ENCODE measurements around the gene EPHB1.

The EPHB1 gene

DNA sequence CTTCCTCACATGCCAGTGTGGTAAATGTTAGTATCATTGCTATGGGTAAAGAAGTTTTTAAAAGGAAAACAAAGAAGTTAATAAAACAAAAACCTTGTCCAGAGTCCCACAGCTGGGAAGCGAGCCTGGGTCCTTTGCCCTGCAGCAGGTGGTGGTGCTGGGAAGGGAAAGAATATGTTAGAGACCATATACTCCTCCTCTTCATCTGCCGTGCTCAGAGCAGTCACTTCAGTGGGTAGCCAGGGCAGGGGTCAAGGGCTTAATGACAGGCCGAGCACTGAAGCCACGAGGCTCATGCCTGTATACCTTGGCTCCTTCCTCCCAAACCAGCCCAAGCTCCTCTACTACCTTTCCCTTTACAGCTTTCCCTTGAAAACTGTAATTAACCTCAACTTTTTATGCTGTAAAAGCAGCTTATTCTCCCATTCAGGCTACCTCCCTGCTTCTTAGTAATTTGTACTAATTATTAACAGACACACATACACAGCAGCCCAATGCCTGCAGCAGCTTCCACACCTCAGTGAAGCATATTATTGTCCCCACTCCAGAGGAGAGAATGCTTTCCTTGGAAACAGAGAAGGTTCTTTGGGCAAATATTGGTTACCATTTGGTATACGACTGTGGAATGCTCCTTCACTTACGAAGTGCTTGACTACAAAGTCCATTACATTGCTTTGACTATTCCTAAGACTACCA, 362.1 kb downstream of the EPHB1 start:
- Histone ChIP-seq H3K9me3 (ENCODE audit: severe bottlenecking) (no peaks in the 10 kb centered on the region), H3K36me3 (ENCODE audit: low read depth) (no peaks in the 10 kb centered on the region), H3K4me3 (ENCODE audit: severe bottlenecking) (no peak overlapping the region), H3K27me3 (ENCODE audit: insufficient read depth, poor library complexity, severe bottlenecking) (no peaks in the 10 kb centered on the region), H3K27ac (ENCODE audit: poor library complexity, severe bottlenecking) (no peak overlapping the region), H3K4me1 (ENCODE audit: insufficient read depth, poor library complexity, severe bottlenecking) (no peaks in the 10 kb centered on the region)
- DNase-seq (ENCODE audit: low spot score) (no peak), ATAC-seq (ENCODE audit: low read depth) (no peak)
- TF ChIP-seq, protein P1, sequence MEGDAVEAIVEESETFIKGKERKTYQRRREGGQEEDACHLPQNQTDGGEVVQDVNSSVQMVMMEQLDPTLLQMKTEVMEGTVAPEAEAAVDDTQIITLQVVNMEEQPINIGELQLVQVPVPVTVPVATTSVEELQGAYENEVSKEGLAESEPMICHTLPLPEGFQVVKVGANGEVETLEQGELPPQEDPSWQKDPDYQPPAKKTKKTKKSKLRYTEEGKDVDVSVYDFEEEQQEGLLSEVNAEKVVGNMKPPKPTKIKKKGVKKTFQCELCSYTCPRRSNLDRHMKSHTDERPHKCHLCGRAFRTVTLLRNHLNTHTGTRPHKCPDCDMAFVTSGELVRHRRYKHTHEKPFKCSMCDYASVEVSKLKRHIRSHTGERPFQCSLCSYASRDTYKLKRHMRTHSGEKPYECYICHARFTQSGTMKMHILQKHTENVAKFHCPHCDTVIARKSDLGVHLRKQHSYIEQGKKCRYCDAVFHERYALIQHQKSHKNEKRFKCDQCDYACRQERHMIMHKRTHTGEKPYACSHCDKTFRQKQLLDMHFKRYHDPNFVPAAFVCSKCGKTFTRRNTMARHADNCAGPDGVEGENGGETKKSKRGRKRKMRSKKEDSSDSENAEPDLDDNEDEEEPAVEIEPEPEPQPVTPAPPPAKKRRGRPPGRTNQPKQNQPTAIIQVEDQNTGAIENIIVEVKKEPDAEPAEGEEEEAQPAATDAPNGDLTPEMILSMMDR (IDR thresholded peaks at IDR 0.05; ENCODE audit: poor library complexity, severe bottlenecking) = no peak

DNA sequence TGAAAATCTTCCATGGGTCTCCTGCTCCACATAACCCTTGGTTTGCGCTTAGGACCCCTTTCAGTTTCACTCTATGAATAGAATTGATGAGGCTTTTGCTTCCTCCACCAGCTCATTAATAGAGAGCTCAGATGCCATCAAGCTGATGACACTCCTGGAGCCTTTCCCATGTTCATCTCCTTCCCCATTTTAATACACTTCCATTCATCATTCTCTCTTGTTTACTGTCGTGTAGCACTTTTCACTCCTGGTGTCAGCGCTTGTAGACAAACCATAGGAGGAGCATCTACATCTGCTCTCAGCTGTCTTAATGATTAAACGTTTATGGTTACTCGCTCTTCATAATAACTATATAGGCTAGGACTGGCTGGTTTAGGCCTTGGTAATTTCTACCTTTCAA, 363.5 kb downstream of the EPHB1 start:
- no peak overlapping the region for H3K27ac ChIP-seq (ENCODE audit: poor library complexity, severe bottlenecking)
- no peak for ATAC-seq (ENCODE audit: low read depth)
- DNase-seq (ENCODE audit: low spot score) = no peak
- H3K36me3 ChIP-seq (ENCODE audit: low read depth) = no peaks in the 10 kb centered on the region
- no peak overlapping the region for H3K4me3 ChIP-seq (ENCODE audit: severe bottlenecking)
- H3K9me3 ChIP-seq (ENCODE audit: severe bottlenecking) = no peaks in the 10 kb centered on the region
- TF ChIP-seq, protein P1 (IDR thresholded peaks at IDR 0.05; ENCODE audit: poor library complexity, severe bottlenecking) = no peak
- H3K27me3 ChIP-seq (ENCODE audit: insufficient read depth, poor library complexity, severe bottlenecking) = no peaks in the 10 kb centered on the region
- H3K4me1 ChIP-seq (ENCODE audit: insufficient read depth, poor library complexity, severe bottlenecking) = no peaks in the 10 kb centered on the region

DNA sequence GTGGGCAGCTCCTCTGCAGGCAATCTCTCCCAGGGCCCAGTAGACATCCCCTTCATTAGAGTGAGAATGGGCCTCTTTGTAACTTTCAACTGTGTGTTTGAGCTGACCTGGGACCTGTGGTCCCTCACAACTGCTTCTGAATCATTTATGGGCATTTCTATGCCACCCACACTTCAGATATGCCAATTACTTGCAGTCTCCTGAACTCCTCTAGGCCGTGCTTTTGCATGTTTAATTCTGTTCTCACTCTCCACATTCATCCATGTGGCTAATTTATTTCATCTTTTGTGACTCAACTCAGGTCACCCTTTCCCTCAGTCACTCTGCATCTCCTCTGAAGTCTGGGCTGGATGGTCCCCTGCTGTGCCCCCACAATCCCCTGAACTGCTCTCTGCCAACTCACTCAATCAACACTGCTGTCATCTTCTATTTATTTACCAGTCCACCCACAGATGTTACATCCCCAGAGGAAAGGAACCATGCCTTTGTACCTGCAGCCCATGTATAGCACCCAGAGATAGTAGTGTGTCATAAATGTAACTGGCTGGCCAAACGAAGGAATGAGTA, 364.7 kb downstream of the EPHB1 start:
- Histone ChIP-seq H3K4me3 (ENCODE audit: severe bottlenecking) (no peak overlapping the region), H3K4me1 (ENCODE audit: insufficient read depth, poor library complexity, severe bottlenecking) (no peaks in the 10 kb centered on the region), H3K36me3 (ENCODE audit: low read depth) (no peaks in the 10 kb centered on the region), H3K9me3 (ENCODE audit: severe bottlenecking) (no peaks in the 10 kb centered on the region), H3K27me3 (ENCODE audit: insufficient read depth, poor library complexity, severe bottlenecking) (no peaks in the 10 kb centered on the region), H3K27ac (ENCODE audit: poor library complexity, severe bottlenecking) (no peak overlapping the region)
- no peak for ATAC-seq (ENCODE audit: low read depth)
- TF ChIP-seq, protein P1 (IDR thresholded peaks at IDR 0.05; ENCODE audit: poor library complexity, severe bottlenecking) = no peak
- DNase-seq (ENCODE audit: low spot score) = no peak

DNA sequence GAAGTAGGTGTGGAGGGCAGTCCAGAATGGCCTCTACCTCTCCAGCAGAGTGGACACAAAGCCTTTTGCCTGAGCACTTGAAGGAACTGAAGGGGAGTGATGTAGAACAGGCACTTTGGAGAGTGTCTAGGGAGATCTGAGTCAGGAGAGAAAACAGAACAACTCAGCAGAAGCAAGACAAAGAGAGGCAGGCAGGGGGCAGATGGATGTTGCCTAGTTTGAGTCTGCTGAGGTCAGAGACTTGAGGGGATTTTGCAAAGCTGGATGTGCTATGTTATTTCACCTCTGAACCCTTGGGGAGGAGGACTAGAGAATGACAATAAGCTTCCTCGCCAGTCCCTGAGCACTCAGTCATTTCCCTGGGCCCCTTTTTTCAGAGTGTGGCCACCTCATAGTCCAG, 366.4 kb downstream of the EPHB1 start:
- Histone ChIP-seq H3K27me3 (ENCODE audit: insufficient read depth, poor library complexity, severe bottlenecking) (no peaks in the 10 kb centered on the region), H3K9me3 (ENCODE audit: severe bottlenecking) (no peaks in the 10 kb centered on the region), H3K27ac (ENCODE audit: poor library complexity, severe bottlenecking) (no peak overlapping the region), H3K4me3 (ENCODE audit: severe bottlenecking) (no peak overlapping the region), H3K36me3 (ENCODE audit: low read depth) (no peaks in the 10 kb centered on the region), H3K4me1 (ENCODE audit: insufficient read depth, poor library complexity, severe bottlenecking) (no peaks in the 10 kb centered on the region)
- no peak for DNase-seq (ENCODE audit: low spot score)
- no peak for ATAC-seq (ENCODE audit: low read depth)
- TF ChIP-seq, protein P1 (IDR thresholded peaks at IDR 0.05; ENCODE audit: poor library complexity, severe bottlenecking) = no peak

DNA sequence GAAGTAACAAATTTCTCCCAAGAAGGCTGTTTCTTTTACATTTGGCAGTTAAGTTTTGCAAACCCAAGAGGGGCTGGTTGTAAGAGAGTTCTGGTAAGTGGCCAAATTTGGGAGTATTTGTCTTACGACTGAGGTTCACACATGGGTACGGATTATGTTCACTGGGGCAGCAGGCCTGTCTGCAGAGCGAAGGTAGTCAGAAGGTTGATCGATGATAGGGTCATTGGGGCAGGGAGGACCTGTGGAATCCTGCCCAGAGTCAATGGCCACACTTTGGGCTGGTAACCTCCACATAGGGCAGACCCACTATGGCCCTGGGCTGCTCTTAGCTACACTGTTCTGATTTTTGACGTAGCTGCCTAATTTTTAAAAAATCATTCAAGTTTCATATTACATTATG, 368.6 kb downstream of the EPHB1 start:
- Histone ChIP-seq H3K27ac (ENCODE audit: poor library complexity, severe bottlenecking) (no peak overlapping the region), H3K36me3 (ENCODE audit: low read depth) (no peaks in the 10 kb centered on the region), H3K4me3 (ENCODE audit: severe bottlenecking) (no peak overlapping the region), H3K27me3 (ENCODE audit: insufficient read depth, poor library complexity, severe bottlenecking) (peaks cover 4% of the 10 kb centered on the region), H3K4me1 (ENCODE audit: insufficient read depth, poor library complexity, severe bottlenecking) (no peaks in the 10 kb centered on the region), H3K9me3 (ENCODE audit: severe bottlenecking) (no peaks in the 10 kb centered on the region)
- no peak for ATAC-seq (ENCODE audit: low read depth)
- no peak for DNase-seq (ENCODE audit: low spot score)
- TF ChIP-seq, protein P1 (IDR thresholded peaks at IDR 0.05; ENCODE audit: poor library complexity, severe bottlenecking) = no peak
